Choroid plexus epithelial cell (primary cell): ENCODE results near the gene RARA.
A peak's percentile ranks its signal among the peaks of the same experiment; 100 is the strongest.

Experiments used
- DNase-seq: peaks from one replicate; pipeline ENCODE4 v3.0.0-alpha.2; 2010; ENCODE audit warnings: low read depth
- H3K4me3 ChIP-seq: 2 replicates; pipeline ENCODE4 v1.5.1; 2011; ENCODE audit warnings: low read depth, mild to moderate bottlenecking, control low read depth, low read length, moderate library complexity
- CTCF ChIP-seq: conservative IDR thresholded peaks from 2 replicates; pipeline ENCODE4 v1.5.1; 2011; ENCODE audit warnings: low read depth, mild to moderate bottlenecking, control low read depth, inconsistent platforms, low read length, moderate library complexity

The RARA gene

GRCh38 chr17:40287159-40287493 lies 21.9 kb upstream of the RARA start:
- DNase-seq = no peak
- TF ChIP-seq CTCF = no peak
- H3K4me3 ChIP-seq = peak overlapping the region; percentile 39

GRCh38 chr17:40287494-40288369 lies 21.2 kb upstream of the RARA start, which contains the start of gene CDC6:
TSS of gene CDC6 (plus strand) at chr17:40287879. CDS start at chr17:40289421, 1,542 bp downstream.
- peak within 1 kb of the TSS; percentile 66 for H3K4me3 ChIP-seq
- peak; percentile 100 for DNase-seq

GRCh38 chr17:40290629-40291280 lies 18.2 kb upstream of the RARA start:
- H3K4me3 ChIP-seq = no peak overlapping the region
- peak; percentile 98 for DNase-seq
- peak; percentile 72 for TF ChIP-seq CTCF

More at GRCh38 chr17:40287494-40288369, 21.2 kb upstream of the RARA start, which contains the start of gene CDC6:
- TF ChIP-seq CTCF = no peak

DNA sequence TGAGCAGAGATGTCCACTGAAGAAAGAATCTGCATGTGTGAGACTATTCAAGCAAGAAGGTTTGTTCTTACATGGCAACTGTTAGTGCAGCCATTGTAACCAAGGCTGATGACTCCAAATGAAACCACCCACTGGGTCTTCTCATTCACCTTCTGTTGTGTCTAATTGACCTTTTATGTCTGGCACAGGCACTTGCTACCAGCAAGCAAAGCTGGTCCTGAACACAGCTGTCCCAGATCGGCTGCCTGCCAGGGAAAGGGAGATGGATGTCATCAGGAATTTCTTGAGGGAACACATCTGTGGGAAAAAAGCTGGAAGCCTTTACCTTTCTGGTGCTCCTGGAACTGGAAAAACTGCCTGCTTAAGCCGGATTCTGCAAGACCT lies 17.7 kb upstream of the RARA start:
- DNase-seq = no peak
- TF ChIP-seq CTCF = no peak

GRCh38 chr17:40293363-40293762 lies 15.6 kb upstream of the RARA start:
- DNase-seq = no peak
- no peak overlapping the region for H3K4me3 ChIP-seq
- TF ChIP-seq CTCF = no peak

More for the DNA sequence above, 17.7 kb upstream of the RARA start:
- H3K4me3 ChIP-seq = no peak overlapping the region

- no peak for DNase-seq
- TF ChIP-seq CTCF = no peak
These were observed 13.2 kb upstream of the RARA start for GRCh38 chr17:40295488-40296436.

More at GRCh38 chr17:40295488-40296436, 13.2 kb upstream of the RARA start:
- no peak overlapping the region for H3K4me3 ChIP-seq
